B cell (primary cell): ENCODE results near the gene SALL1. TPM values are rescaled to one million over a fixed set of nuclear protein-coding genes. Genes with fewer than 3 reads are reported as not detected.

ENCODE experiments used
- ATAC-seq: fragments of 200-7000 bp; cut with Tn5 transposase; one replicate; pipeline ENCODE4 v1.10.0; 2021; ENCODE audit warnings: low read depth, mild to moderate bottlenecking, moderate number of reproducible peaks, moderate library complexity
- CTCF ChIA-PET: fragments of 350-600 bp; sonication (Branson Sonifier 250); formaldehyde crosslinking; loops from one replicate; lab custom pipeline; 2021; ENCODE audit warnings: antibody characterized with exemption, inconsistent platforms; lab: Charles Lee
- POLR2A ChIA-PET: fragments of 350-600 bp; sonication (Branson Sonifier 250); formaldehyde crosslinking; loops from one replicate; lab custom pipeline; 2021; ENCODE audit warnings: antibody characterized with exemption; lab: Charles Lee
- DNase-seq: peaks from one replicate; pipeline ENCODE4 v3.0.0; 2013
- H2AFZ ChIP-seq: 2 replicates; pipeline ENCODE4 v1.6.1; 2012; ENCODE audit warnings: mild to moderate bottlenecking, low read depth, low read length; ENCODE audit not compliant: insufficient read depth, poor library complexity, severe bottlenecking
- H3K27ac ChIP-seq, 2 donors: 1 replicate in 1 of 2; 2 replicates in 1 of 2; pipeline ENCODE4 v1.5.1; 2012 to 2013; ENCODE audit warnings: low read length in 2 of 2, mild to moderate bottlenecking in 2 of 2, moderate library complexity in 1 of 2
- H3K27me3 ChIP-seq, 4 experiments: fragments of 200-600 bp in 1 of 4; sonication (generic) in 1 of 4; replicated peaks in 1 of 4; 1 replicate in 2 of 4; 2 replicates in 2 of 4; pipeline versions ENCODE4 v1.6.1 to v1.7.0; 2013 to 2016; ENCODE audit warnings: low read length in 3 of 4, mild to moderate bottlenecking in 2 of 4, mixed read lengths in 1 of 4, moderate library complexity in 1 of 4; ENCODE audit not compliant: insufficient read depth in 4 of 4, control insufficient read depth in 3 of 4; ENCODE audit errors: control extremely low read depth in 1 of 4
- H3K36me3 ChIP-seq, 2 experiments: replicated peaks in 1 of 2; 1 replicate in 1 of 2; 2 replicates in 1 of 2; pipeline versions ENCODE4 v1.6.1 to v1.7.1; 2013; ENCODE audit warnings: low read length in 1 of 2; ENCODE audit not compliant: insufficient read depth in 2 of 2, control insufficient read depth in 1 of 2; ENCODE audit errors: control extremely low read depth in 1 of 2, extremely low read depth in 1 of 2
- H3K4me1 ChIP-seq, 2 donors: fragments of 200-600 bp in 1 of 2; sonication (generic) in 1 of 2; 1 replicate in 1 of 2; 2 replicates in 1 of 2; pipeline versions ENCODE4 v1.5.1 to v1.6.1; 2013 to 2017; ENCODE audit warnings: low read length in 2 of 2; ENCODE audit not compliant: control insufficient read depth in 2 of 2, insufficient read depth in 2 of 2
- H3K4me2 ChIP-seq: replicated peaks from 2 replicates; pipeline ENCODE3; 2012; ENCODE audit warnings: mild to moderate bottlenecking, low read depth, low read length; ENCODE audit not compliant: poor library complexity, severe bottlenecking
- H3K4me3 ChIP-seq, 5 experiments: fragments of 200-600 bp in 1 of 5; sonication (generic) in 1 of 5; 1 replicate in 3 of 5; 2 replicates in 2 of 5; pipeline versions ENCODE4 v1.5.1 to v1.7.0; 2011 to 2016; ENCODE audit warnings: low read length in 4 of 5, mild to moderate bottlenecking in 4 of 5, low read depth in 2 of 5, control low read depth in 1 of 5, moderate library complexity in 1 of 5; ENCODE audit not compliant: insufficient read depth in 1 of 5; ENCODE audit errors: control extremely low read depth in 1 of 5, extremely low read depth in 1 of 5
- H3K79me2 ChIP-seq: fragments of 200-600 bp; sonication (generic); one replicate; pipeline ENCODE4 v1.6.0; 2016; ENCODE audit warnings: low read length; ENCODE audit not compliant: control insufficient read depth, insufficient read depth
- H3K9ac ChIP-seq: fragments of 200-600 bp; sonication (generic); 2 replicates; pipeline ENCODE4 v1.6.1; 2017; ENCODE audit warnings: mild to moderate bottlenecking, low read length, moderate library complexity
- H3K9me3 ChIP-seq, 3 donors: one replicate each; pipeline versions ENCODE4 v1.6.1 to v1.7.1; 2013; ENCODE audit warnings: low read length in 2 of 3; ENCODE audit not compliant: control insufficient read depth in 2 of 3, insufficient read depth in 1 of 3; ENCODE audit errors: control extremely low read depth in 1 of 3
- H4K20me1 ChIP-seq: 2 replicates; pipeline ENCODE4 v1.6.0; 2012; ENCODE audit warnings: mild to moderate bottlenecking, low read length; ENCODE audit not compliant: insufficient read depth, control insufficient read depth, poor library complexity, severe bottlenecking
- H3K27ac Mint-ChIP-seq: one replicate; pipeline ENCODE4 v1.8.0; 2021; ENCODE audit warnings: mixed read lengths
- H3K27me3 Mint-ChIP-seq: one replicate; pipeline ENCODE4 v1.8.0; 2021; ENCODE audit warnings: mixed read lengths
- H3K4me1 Mint-ChIP-seq: one replicate; pipeline ENCODE4 v1.8.0; 2021; ENCODE audit warnings: mixed read lengths
- H3K4me3 Mint-ChIP-seq: one replicate; pipeline ENCODE4 v1.8.0; 2021; ENCODE audit warnings: mixed read lengths
- H3K9me3 Mint-ChIP-seq: one replicate; pipeline ENCODE4 v1.8.0; 2022; ENCODE audit warnings: mixed read lengths; ENCODE audit not compliant: insufficient read depth
- CTCF ChIP-seq: fragments of 200-600 bp; IDR thresholded peaks from one replicate; pipeline ENCODE4 v1.8.0; 2022; ENCODE audit warnings: antibody characterized with exemption, mild to moderate bottlenecking
- EZH2 ChIP-seq: IDR thresholded peaks from 2 replicates; pipeline ENCODE4 v1.6.1; 2012; ENCODE audit warnings: borderline replicate concordance, low read depth, mild to moderate bottlenecking, moderate library complexity, low read length; ENCODE audit not compliant: insufficient read depth, poor library complexity, severe bottlenecking
- WGBS: methylation state at CpG from one replicate; pipeline ENCODE4 v1.1.5; 2013; ENCODE audit warnings: missing lambda C conversion rate; ENCODE audit not compliant: insufficient coverage; 5-methylcytosine and 5-hydroxymethylcytosine counted together
- intact Hi-C: fragments of 100-400 bp; cut with micrococcal nuclease; formaldehyde crosslinking; loops from one replicate; pipeline ENCODE4 v1.10.0; 2022
- polyA plus RNA-seq: library from polyadenylated mRNA; depleted of rRNA; stranded (reverse); fragments of >200 nt; gene quantifications from 2 replicates; pipeline ENCODE4 v1.2.3, GENCODE V29; 2012
- total RNA-seq, 2 donors: library from RNA; stranded (reverse); fragments of 120-200 nt in 1 of 2; gene quantifications; 1 replicate in 1 of 2; 2 replicates in 1 of 2; pipeline versions ENCODE4 v1.2.3 to v1.2.4, GENCODE V29; 2013 to 2022

The SALL1 gene
- total and polyA plus RNA-seq, 2 donors (not counting 1 experiment from before 2014, with no cell fraction given) = not detected

DNA sequence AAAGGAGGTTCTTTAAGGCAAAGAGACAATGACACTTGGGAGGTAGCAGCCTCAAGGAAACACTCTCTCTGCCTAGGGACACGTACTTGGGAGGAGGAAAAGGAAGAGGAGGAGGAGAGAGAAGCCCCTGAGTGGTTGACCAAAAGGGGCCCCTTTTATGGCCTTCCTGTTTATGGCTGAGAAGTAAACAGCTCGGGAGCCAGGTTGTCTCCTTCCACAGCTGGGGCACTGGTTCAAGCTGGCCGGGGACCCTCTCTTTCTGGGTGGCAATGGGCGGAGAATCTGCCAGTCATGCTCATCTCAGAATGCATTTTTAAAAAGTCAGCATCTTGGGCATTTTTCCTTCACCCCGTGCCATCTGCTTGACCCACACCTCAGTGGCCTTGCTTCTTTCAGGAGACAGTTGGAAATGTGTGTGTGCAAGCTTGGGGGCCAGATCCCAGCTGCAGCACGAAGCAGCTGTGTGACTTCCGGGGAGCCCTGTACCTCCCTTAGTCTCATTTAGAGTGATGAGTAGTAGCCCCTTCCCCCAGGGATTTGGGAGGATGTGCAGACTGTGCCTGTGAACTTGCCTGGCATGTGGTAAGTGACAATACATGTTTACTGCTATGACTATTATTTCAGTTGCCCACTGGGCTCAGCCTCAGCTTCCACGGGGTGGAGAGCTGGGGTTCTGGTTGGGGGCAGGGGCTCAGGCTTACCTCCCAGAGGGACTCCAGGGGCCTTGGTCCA is 33.8 kb upstream of the SALL1 start:
- Mint-ChIP-seq H3K27me3 (peaks cover 3% of the 10 kb centered on the region), H3K4me3 (no peak overlapping the region), H3K27ac (no peak overlapping the region), H3K4me1 (no peaks in the 10 kb centered on the region), H3K9me3 (no peaks in the 10 kb centered on the region)
- Histone ChIP-seq H3K4me3 (no peak overlapping the region), H3K4me1 (no peaks in the 10 kb centered on the region), H3K27me3 (no peaks in the 10 kb centered on the region), H2AFZ (no peak overlapping the region), H3K79me2 (no peaks in the 10 kb centered on the region), H3K27ac (no peak overlapping the region), H3K9ac (no peak overlapping the region), H3K9me3 (peaks cover 0 to 5% (median 0%) of the 10 kb centered on the region in 3 donors), H3K4me2 (no peak overlapping the region), H3K36me3 (no peaks in the 10 kb centered on the region), H4K20me1 (no peaks in the 10 kb centered on the region)
- intact Hi-C loops = no loop called here
- ATAC-seq (no peak), DNase-seq (no peak)
- WGBS = 6% methylated on average over 7 of the region's 8 CpGs
- ChIA-PET POLR2A (no interaction called here), CTCF (no interaction called here)
- TF ChIP-seq EZH2 (no peak), CTCF (no peak)

GRCh38 chr16:51181503-51181811 is 30.4 kb upstream of the SALL1 start:
- Mint-ChIP-seq H3K4me1 (no peaks in the 10 kb centered on the region), H3K4me3 (no peak overlapping the region), H3K9me3 (no peaks in the 10 kb centered on the region), H3K27me3 (peaks cover 3% of the 10 kb centered on the region), H3K27ac (no peak overlapping the region)
- intact Hi-C loops = no loop called here
- ChIA-PET POLR2A (no interaction called here), CTCF (no interaction called here)
- TF ChIP-seq CTCF = no peak
- DNase-seq = no peak
- Histone ChIP-seq H3K4me3 (no peak overlapping the region), H4K20me1 (no peaks in the 10 kb centered on the region), H3K79me2 (no peaks in the 10 kb centered on the region), H3K27ac (no peak overlapping the region), H3K4me1 (no peaks in the 10 kb centered on the region), H3K36me3 (no peaks in the 10 kb centered on the region), H2AFZ (no peak overlapping the region), H3K4me2 (no peak overlapping the region), H3K9me3 (peaks cover 0 to 7% (median 0%) of the 10 kb centered on the region in 3 donors), H3K9ac (no peak overlapping the region), H3K27me3 (no peaks in the 10 kb centered on the region)
- WGBS = 42% methylated on average over 2 of the region's 4 CpGs
- ATAC-seq = no peak
